ENCODE measurements around the gene TLE3.

DNA sequence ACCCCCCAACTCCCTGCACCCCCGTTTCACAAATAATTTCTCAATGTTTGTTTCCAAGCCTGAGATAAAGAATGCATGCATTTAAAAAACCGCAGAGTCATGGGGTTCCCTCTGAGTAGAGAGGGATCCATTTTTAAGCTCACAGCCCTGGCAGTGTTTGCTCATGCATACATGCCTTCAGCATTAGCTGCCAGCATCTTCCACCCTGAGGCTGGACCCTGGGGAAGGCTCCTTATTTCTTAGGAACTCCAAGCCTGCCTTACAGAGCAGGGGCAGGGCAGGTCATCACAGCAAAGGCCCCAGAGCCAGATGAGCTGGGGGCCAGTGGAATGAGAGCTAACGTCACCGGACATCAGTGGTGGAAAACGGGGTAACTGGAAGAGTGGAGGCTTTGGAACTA is 31.3 kb downstream of the TLE3 start:
- no peak for TF ChIP-seq CTCF (IDR thresholded peaks at IDR 0.05; ENCODE audit: borderline replicate concordance, extremely low read depth, low read length, poor library complexity, severe bottlenecking)
- TF ChIP-seq EZH2 (IDR thresholded peaks at IDR 0.05; ENCODE audit: borderline replicate concordance, low read depth, low read length, severe bottlenecking): no peak

Measured in DND-41 (cell line).